ENCODE measurements around the gene PTCD3. TPM values are rescaled to one million over a fixed set of nuclear protein-coding genes. Genes with fewer than 3 reads are reported as not detected.

PTCD3 gene
- total RNA-seq, 1 experiment from 2014 or later = 86.1 TPM

GRCh38 chr2:86143926-86144685 is 38.1 kb downstream of the PTCD3 start:
- DNase-seq (ENCODE audit: low read depth) = no peak

GRCh38 chr2:86147793-86148192 is 41.8 kb downstream of the PTCD3 start:
- no peak for DNase-seq (ENCODE audit: low read depth)

- DNase-seq (ENCODE audit: low read depth) = no peak
These were observed 44.5 kb downstream of the PTCD3 start for GRCh38 chr2:86150502-86150901.

- DNase-seq (ENCODE audit: low read depth) = no peak
These were observed 51.0 kb downstream of the PTCD3 start for GRCh38 chr2:86157009-86157556.

- DNase-seq (ENCODE audit: low read depth) = no peak
These were observed 52.3 kb downstream of the PTCD3 start for GRCh38 chr2:86158286-86158685.

GRCh38 chr2:86160156-86160952 is 54.3 kb downstream of the PTCD3 start:
- no peak for DNase-seq (ENCODE audit: low read depth)

GRCh38 chr2:86170449-86170848 is 64.4 kb downstream of the PTCD3 start:
- no peak for DNase-seq (ENCODE audit: low read depth)

- DNase-seq (ENCODE audit: low read depth) = no peak
These were observed 65.3 kb downstream of the PTCD3 start for GRCh38 chr2:86171295-86171694.

- no peak for DNase-seq (ENCODE audit: low read depth)
These were observed 66.6 kb downstream of the PTCD3 start for GRCh38 chr2:86172610-86173009.

GRCh38 chr2:86174445-86174844 is 68.4 kb downstream of the PTCD3 start:
- no peak for DNase-seq (ENCODE audit: low read depth)

GRCh38 chr2:86175828-86176227 is 69.8 kb downstream of the PTCD3 start:
- DNase-seq (ENCODE audit: low read depth) = no peak

GRCh38 chr2:86176597-86176996 is 70.6 kb downstream of the PTCD3 start:
- DNase-seq (ENCODE audit: low read depth) = no peak

GRCh38 chr2:86185517-86186212 is 79.6 kb downstream of the PTCD3 start:
- DNase-seq (ENCODE audit: low read depth) = no peak

GRCh38 chr2:86186431-86186830 is 80.4 kb downstream of the PTCD3 start:
- no peak for DNase-seq (ENCODE audit: low read depth)

GRCh38 chr2:86189782-86190416 is 83.9 kb downstream of the PTCD3 start:
- DNase-seq (ENCODE audit: low read depth) = no peak

Other genes starting within 250 kb of the PTCD3 start
- 34.4 and 55.0 TPM in 2 replicates for gene ST3GAL5, start 217.2 kb upstream of the PTCD3 start, total RNA-seq (2014; rRNA removed)
- gene POLR1A, start 349 bp upstream of the PTCD3 start, total RNA-seq (2014; rRNA removed) = 26.7 and 31.4 TPM in 2 replicates
- 71.9 and 83.1 TPM in 2 replicates for gene IMMT, start 89.2 kb downstream of the PTCD3 start, total RNA-seq (2014; rRNA removed)
- gene MRPL35, start 93.2 kb downstream of the PTCD3 start, total RNA-seq (2014; rRNA removed) = 41.0 and 46.0 TPM in 2 replicates
- gene REEP1, start 231.4 kb downstream of the PTCD3 start, total RNA-seq (2014; rRNA removed) = 0.38 and 0.52 TPM in 2 replicates